H1 (cell line): ENCODE measurements around the gene KLC4. TPM values are rescaled to one million over a fixed set of nuclear protein-coding genes. Genes with fewer than 3 reads are reported as not detected.

Experiments used
- CTCF ChIA-PET: fragments of 300-600 bp; sonication (Branson Sonifier 250); formaldehyde crosslinking; loops from one replicate; lab custom pipeline; 2021; ENCODE audit not compliant: partially characterized antibody; lab: Charles Lee
- POLR2A ChIA-PET: fragments of 300-600 bp; sonication (Branson Sonifier 250); formaldehyde crosslinking; loops from one replicate; lab custom pipeline; 2021; ENCODE audit warnings: inconsistent platforms; ENCODE audit not compliant: partially characterized antibody; lab: Charles Lee
- DNase-seq, 2 experiments: peaks; one replicate each; pipeline versions ENCODE4 v3.0.0 to v3.0.0-alpha.2; 2010 to 2022; ENCODE audit warnings: low spot score in 2 of 2, low read depth in 1 of 2, mixed read lengths in 1 of 2
- FAIRE-seq: peaks from 2 replicates; lab custom pipeline; 2011; peaks lifted over from hg19 to GRCh38; lab: Jason Lieb, UNC
- H2AFZ ChIP-seq: 2 replicates; pipeline ENCODE4 v1.8.1; 2012; ENCODE audit warnings: low read length, inconsistent platforms
- H2AK5ac ChIP-seq: 2 replicates; pipeline ENCODE4 v1.6.1; 2013; ENCODE audit warnings: low read depth, low read length
- H2BK120ac ChIP-seq: replicated peaks from 2 replicates; pipeline ENCODE3; 2013; ENCODE audit warnings: low read depth, low read length, inconsistent platforms
- H2BK12ac ChIP-seq: 2 replicates; pipeline ENCODE4 v1.6.1; 2013; ENCODE audit warnings: low read depth, low read length
- H2BK15ac ChIP-seq: 2 replicates; pipeline ENCODE4 v1.6.1; 2013; ENCODE audit warnings: low read length
- H2BK20ac ChIP-seq: 2 replicates; pipeline ENCODE4 v1.6.1; 2013; ENCODE audit warnings: low read length
- H2BK5ac ChIP-seq: 2 replicates; pipeline ENCODE4 v1.6.1; 2013; ENCODE audit warnings: low read depth, low read length
- H3K14ac ChIP-seq: 2 replicates; pipeline ENCODE4 v1.6.1; 2013; ENCODE audit warnings: inconsistent platforms; ENCODE audit not compliant: insufficient read length
- H3K18ac ChIP-seq: 2 replicates; pipeline ENCODE4 v1.6.1; 2013; ENCODE audit warnings: low read length; ENCODE audit errors: extremely low read depth
- H3K23ac ChIP-seq: 2 replicates; pipeline ENCODE4 v1.6.1; 2013; ENCODE audit warnings: inconsistent platforms; ENCODE audit not compliant: insufficient read length
- H3K23me2 ChIP-seq: 2 replicates; pipeline ENCODE4 v1.6.1; 2013; ENCODE audit warnings: low read depth, low read length
- H3K27ac ChIP-seq: 2 replicates; pipeline ENCODE4 v1.6.1; 2011; ENCODE audit warnings: low read depth, low read length, inconsistent platforms
- H3K27me3 ChIP-seq, 4 experiments: replicated peaks in 1 of 4; 1 replicate in 1 of 4; 2 replicates in 3 of 4; pipeline versions ENCODE4 v1.6.1 to v1.8.1; 2011 to 2013; ENCODE audit warnings: low read length in 3 of 4, mild to moderate bottlenecking in 3 of 4, inconsistent platforms in 2 of 4, mixed read lengths in 2 of 4, moderate library complexity in 1 of 4; ENCODE audit not compliant: control insufficient read depth in 3 of 4, insufficient read depth in 3 of 4; ENCODE audit errors: extremely low read depth in 1 of 4
- H3K36me3 ChIP-seq, 4 experiments: 2 replicates each; pipeline versions ENCODE4 v1.6.1 to v1.8.1; 2011 to 2013; ENCODE audit warnings: mild to moderate bottlenecking in 4 of 4, low read length in 3 of 4, moderate library complexity in 2 of 4, control low read depth in 1 of 4, inconsistent platforms in 1 of 4; ENCODE audit not compliant: insufficient read depth in 4 of 4, control insufficient read depth in 2 of 4
- H3K4ac ChIP-seq: replicated peaks from 2 replicates; pipeline ENCODE3; 2013; ENCODE audit warnings: low read length, low read depth, mixed read lengths, inconsistent platforms; ENCODE audit not compliant: insufficient read length
- H3K4me1 ChIP-seq, 4 experiments: replicated peaks in 1 of 4; 1 replicate in 1 of 4; 2 replicates in 3 of 4; pipeline versions ENCODE4 v1.6.1 to v1.8.1; 2011 to 2013; ENCODE audit warnings: low read length in 3 of 4, inconsistent platforms in 2 of 4, mixed read lengths in 1 of 4; ENCODE audit not compliant: insufficient read depth in 4 of 4, control insufficient read depth in 3 of 4
- H3K4me2 ChIP-seq, 2 experiments: 2 replicates each; pipeline versions ENCODE4 v1.6.1 to v1.8.1; 2011 to 2013; ENCODE audit warnings: low read depth in 2 of 2, low read length in 2 of 2, control low read depth in 1 of 2, inconsistent platforms in 1 of 2, mild to moderate bottlenecking in 1 of 2; ENCODE audit not compliant: insufficient read depth in 1 of 2
- H3K4me3 ChIP-seq, 4 experiments: fragments of 200-600, 300-600 bp in 1 of 4; sonication (generic), shearing (Covaris generic), sonication (Bioruptor Twin) in 1 of 4; 2 replicates each; pipeline versions ENCODE4 v1.5.1 to v1.8.1; 2011 to 2016; ENCODE audit warnings: low read length in 4 of 4, low read depth in 3 of 4, control low read depth in 2 of 4, inconsistent platforms in 2 of 4, mild to moderate bottlenecking in 2 of 4, mixed read lengths in 1 of 4, moderate library complexity in 1 of 4; ENCODE audit not compliant: insufficient read depth in 2 of 4; ENCODE audit errors: extremely low read depth in 1 of 4
- H3K56ac ChIP-seq: replicated peaks from 2 replicates; pipeline ENCODE3; 2013; ENCODE audit warnings: low read depth, mild to moderate bottlenecking, mixed read lengths, low read length, inconsistent platforms; ENCODE audit not compliant: insufficient read length
- H3K79me1 ChIP-seq: 2 replicates; pipeline ENCODE4 v1.6.1; 2013; ENCODE audit warnings: low read depth, low read length, control low read depth
- H3K79me2 ChIP-seq, 2 experiments: 2 replicates each; pipeline versions ENCODE4 v1.6.1 to v1.8.1; 2012 to 2013; ENCODE audit warnings: low read length in 2 of 2, mild to moderate bottlenecking in 2 of 2, inconsistent platforms in 1 of 2; ENCODE audit not compliant: insufficient read depth in 2 of 2, control insufficient read depth in 1 of 2
- H3K9ac ChIP-seq, 4 experiments: replicated peaks in 1 of 4; 1 replicate in 1 of 4; 2 replicates in 3 of 4; pipeline versions ENCODE4 v1.6.1 to v1.8.1; 2011 to 2013; ENCODE audit warnings: low read depth in 3 of 4, low read length in 3 of 4, control low read depth in 2 of 4, mild to moderate bottlenecking in 2 of 4, moderate library complexity in 2 of 4, inconsistent platforms in 1 of 4; ENCODE audit errors: extremely low read depth in 1 of 4
- H3K9me3 ChIP-seq, 2 experiments: 2 replicates each; pipeline versions ENCODE4 v1.6.1 to v1.8.1; 2012 to 2013; ENCODE audit warnings: mild to moderate bottlenecking in 2 of 2, moderate library complexity in 2 of 2, control low read depth in 1 of 2, inconsistent platforms in 1 of 2, low read depth in 1 of 2, low read length in 1 of 2, mixed read lengths in 1 of 2; ENCODE audit not compliant: insufficient read depth in 2 of 2
- H4K20me1 ChIP-seq, 2 experiments: replicated peaks in 1 of 2; 2 replicates each; pipeline versions ENCODE3 to v1.8.1; 2011 to 2013; ENCODE audit warnings: inconsistent platforms in 2 of 2, low read length in 2 of 2, mild to moderate bottlenecking in 1 of 2; ENCODE audit not compliant: insufficient read depth in 2 of 2, control insufficient read depth in 1 of 2
- H4K5ac ChIP-seq: 2 replicates; pipeline ENCODE4 v1.6.1; 2013; ENCODE audit warnings: low read length, low read depth, mixed read lengths, inconsistent platforms; ENCODE audit not compliant: insufficient read length
- H4K8ac ChIP-seq: 2 replicates; pipeline ENCODE4 v1.8.0; 2013; ENCODE audit warnings: mild to moderate bottlenecking, moderate library complexity, low read length, inconsistent platforms; ENCODE audit not compliant: insufficient read depth; ENCODE audit errors: extremely low read depth
- H4K91ac ChIP-seq: replicated peaks from 2 replicates; pipeline ENCODE3; 2013; ENCODE audit warnings: low read length, mixed read lengths, inconsistent platforms; ENCODE audit not compliant: insufficient read length
- WGBS, 2 experiments: shearing (Covaris generic) in 1 of 2; methylation state at CpG; one replicate each; pipeline versions ENCODE4 v1.1.6 to v1.1.7; 2013 to 2015; ENCODE audit warnings: low lambda C conversion rate in 2 of 2, mixed read lengths in 2 of 2, inconsistent platforms in 1 of 2, low coverage in 1 of 2, missing lambda C conversion rate in 1 of 2; ENCODE audit not compliant: insufficient replicate concordance in 2 of 2, insufficient coverage in 1 of 2, insufficient read length in 1 of 2; ENCODE audit errors: extremely low coverage in 1 of 2, missing lambda C conversion rate in 1 of 2; 5-methylcytosine and 5-hydroxymethylcytosine counted together
- polyA plus RNA-seq, 7 experiments: library from polyadenylated mRNA; depleted of rRNA in 3 of 7; stranded (reverse) in 5 of 7; unstranded in 2 of 7; fragments of >200 nt in 5 of 7; fragments of 200-250 nt in 2 of 7; gene quantifications; 1 replicate in 5 of 7; 2 replicates in 1 of 7; 4 replicates in 1 of 7; pipeline versions ENCODE4 v1.2.1 to v1.2.3, GENCODE V29; 2011 to 2013; ENCODE audit warnings: missing spikeins in 2 of 7, mixed read lengths in 2 of 7
- total RNA-seq: library from RNA; stranded (reverse); fragmentation: NEBNext Ultra II Directional; extraction: Animal tissue kit (Norgen Biotek cat#: 25700); gene quantifications from 2 replicates; pipeline ENCODE4 v1.2.1, GENCODE V29; 2021

Gene KLC4
- total and polyA plus RNA-seq, 2 of the 8 experiments (the other 6 are each of a cell fraction or from before 2014, with no cell fraction given), result 15.7 to 28.5 TPM

DNA sequence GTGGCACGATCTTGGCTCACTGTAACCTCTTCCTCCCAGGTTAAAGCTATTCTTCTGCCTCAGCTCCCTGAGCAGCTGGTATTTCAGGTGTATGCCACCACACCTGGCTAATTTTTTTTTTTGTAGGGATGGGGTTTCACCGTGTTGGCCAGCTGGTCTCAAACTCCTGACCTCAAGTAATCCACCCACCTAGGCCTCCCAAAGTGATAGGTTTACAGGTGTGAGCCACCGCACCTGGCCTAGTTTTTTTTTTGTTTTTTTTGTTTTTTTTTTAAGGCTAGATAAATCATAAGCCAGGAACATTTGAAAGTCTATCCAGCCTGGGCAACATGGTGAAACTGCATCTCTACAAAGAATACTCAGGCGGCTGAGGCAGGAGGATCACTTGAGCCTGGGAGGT is 27.1 kb upstream of the KLC4 start:
- CTCF ChIA-PET, result interaction anchor here (0.9 to 1.6 kb wide), 5 partner anchors 9 to 136 kb away, joined by 3 to 5 read pairs (median 4); no protein-coding TSS in a partner anchor

More for the DNA sequence above, 27.1 kb upstream of the KLC4 start:
- H3K27me3 ChIP-seq, result no peaks in the 10 kb centered on the region
- no peak overlapping the region for H3K56ac ChIP-seq
- POLR2A ChIA-PET, result interaction anchor here (0.6 to 29.7 kb wide), 8 partner anchors 9 to 741 kb away, joined by 3 to 584 read pairs (median 5); partner anchors contain the start of genes CUL7, KLHDC3, MEA1 and RRP36
- H4K5ac ChIP-seq, result no peak overlapping the region
- peaks cover 23 to 58% (median 34%) of the 10 kb centered on the region in 4 experiments for H3K36me3 ChIP-seq
- H3K4me3 ChIP-seq, result no peak overlapping the region
- H2BK5ac ChIP-seq, result no peak overlapping the region
- no peaks in the 10 kb centered on the region for H3K79me1 ChIP-seq
- no peak overlapping the region for H2BK120ac ChIP-seq
- no peak overlapping the region for H4K91ac ChIP-seq
- DNase-seq (no peak), FAIRE-seq (no peak)
- H3K79me2 ChIP-seq, result no peaks in the 10 kb centered on the region
- H2AFZ ChIP-seq, result no peak overlapping the region
- no peak overlapping the region for H3K9ac ChIP-seq
- H2AK5ac ChIP-seq, result no peak overlapping the region
- no peak overlapping the region for H2BK12ac ChIP-seq
- no peak overlapping the region for H3K18ac ChIP-seq
- no peaks in the 10 kb centered on the region for H3K4me1 ChIP-seq
- peaks cover 2% of the 10 kb centered on the region; the same call in 1 of the 2 replicates for H3K23me2 ChIP-seq
- no peak overlapping the region for H3K27ac ChIP-seq
- WGBS, 2 experiments, result 93% methylated on average over 4 of the region's 4 CpGs; no CpG with 5 or more reads in 1 of the 2 experiments
- no peak overlapping the region for H3K4ac ChIP-seq
- no peak overlapping the region for H4K8ac ChIP-seq
- no peak overlapping the region for H2BK15ac ChIP-seq
- H2BK20ac ChIP-seq, result no peak overlapping the region
- no peak overlapping the region for H3K14ac ChIP-seq
- no peaks in the 10 kb centered on the region for H3K9me3 ChIP-seq
- no peak overlapping the region for H3K23ac ChIP-seq
- no peak overlapping the region for H3K4me2 ChIP-seq
- H4K20me1 ChIP-seq, result peaks cover 2 to 16% of the 10 kb centered on the region in 2 experiments
